Activated CD8-positive, alpha-beta memory T cell treated with anti-CD3 and anti-CD28 coated beads for 48 hours (primary cell): ENCODE data around the gene SORCS1.

Experiments used
- DNase-seq, 3 experiments: peaks; one replicate each; pipeline ENCODE4 v3.0.0-alpha.2; 2020; ENCODE audit warnings: low read depth in 2 of 3, low spot score in 2 of 3

The SORCS1 gene

GRCh38 chr10:106997721-106998120, 166.8 kb downstream of the SORCS1 start:
- no peak for DNase-seq

- DNase-seq = no peak
Measured at GRCh38 chr10:106996510-106996909, 168.0 kb downstream of the SORCS1 start.

- no peak for DNase-seq
Measured at GRCh38 chr10:106992055-106992454, 172.5 kb downstream of the SORCS1 start.

GRCh38 chr10:106991091-106991490, 173.4 kb downstream of the SORCS1 start:
- DNase-seq = no peak

- DNase-seq = no peak
Measured at GRCh38 chr10:106987362-106987761, 177.1 kb downstream of the SORCS1 start.

- no peak for DNase-seq
Measured at GRCh38 chr10:106982268-106982667, 182.2 kb downstream of the SORCS1 start.

GRCh38 chr10:106981452-106982075, 182.9 kb downstream of the SORCS1 start:
- no peak for DNase-seq

GRCh38 chr10:106980495-106981451, 183.7 kb downstream of the SORCS1 start:
- no peak for DNase-seq

- no peak for DNase-seq
Measured at GRCh38 chr10:106978756-106979155, 185.8 kb downstream of the SORCS1 start.

- no peak for DNase-seq
Measured at GRCh38 chr10:106973716-106974115, 190.8 kb downstream of the SORCS1 start.

GRCh38 chr10:106973288-106973687, 191.2 kb downstream of the SORCS1 start:
- no peak for DNase-seq

GRCh38 chr10:106972381-106972780, 192.1 kb downstream of the SORCS1 start:
- no peak for DNase-seq

- DNase-seq = no peak
Measured at GRCh38 chr10:106971411-106971831, 193.1 kb downstream of the SORCS1 start.

GRCh38 chr10:106967452-106967851, 197.1 kb downstream of the SORCS1 start:
- DNase-seq = no peak

- no peak for DNase-seq
Measured at GRCh38 chr10:106960812-106961211, 203.7 kb downstream of the SORCS1 start.

GRCh38 chr10:106959521-106959920, 205.0 kb downstream of the SORCS1 start:
- DNase-seq = no peak

- no peak for DNase-seq
Measured at GRCh38 chr10:106958589-106959361, 205.7 kb downstream of the SORCS1 start.

GRCh38 chr10:106957823-106958588, 206.5 kb downstream of the SORCS1 start:
- DNase-seq = no peak

- no peak for DNase-seq
Measured at GRCh38 chr10:106956216-106956915, 208.1 kb downstream of the SORCS1 start.

GRCh38 chr10:106955133-106955532, 209.4 kb downstream of the SORCS1 start:
- no peak for DNase-seq
